K562 (cell line): Measurements from ENCODE around the gene CXCL1. TPM values are rescaled to one million over a fixed set of nuclear protein-coding genes. Genes with fewer than 3 reads are reported as not detected.
A peak's percentile ranks its signal among the peaks of the same experiment; 100 is the strongest.

ENCODE experiments used
- ADNP ChIP-seq: fragments of 200-800 bp; sonication (Bioruptor generic); IDR thresholded peaks from 2 replicates; pipeline ENCODE4 v1.6.1; 2016; ENCODE audit warnings: missing genetic modification characterization, missing compliant biosample characterization
- DIDO1 ChIP-seq: fragments of 450-650 bp; IDR thresholded peaks from 2 replicates; pipeline ENCODE4 v1.6.1; 2016; ENCODE audit warnings: low read depth, missing biosample characterization, missing genetic modification characterization
- E2F4 ChIP-seq: sonication (generic); formaldehyde crosslinking; IDR thresholded peaks from 2 replicates; pipeline ENCODE4 v1.8.0; 2022; ENCODE audit warnings: mild to moderate bottlenecking, low read depth, missing genetic modification reagents
- EP400 ChIP-seq: fragments of 450-650 bp; IDR thresholded peaks from 2 replicates; pipeline ENCODE4 v1.6.1; 2017; ENCODE audit warnings: antibody characterized with exemption, mild to moderate bottlenecking, moderate library complexity
- GATAD2B ChIP-seq: fragments of 450-650 bp; IDR thresholded peaks from 2 replicates; pipeline ENCODE4 v1.6.1; 2017; ENCODE audit warnings: mild to moderate bottlenecking, borderline replicate concordance
- HDAC6 ChIP-seq: IDR thresholded peaks from 2 replicates; pipeline ENCODE4 v1.6.1; 2012; ENCODE audit warnings: low read depth, mild to moderate bottlenecking, control low read depth, inconsistent platforms, low read length, moderate library complexity
- NR2C2 ChIP-seq, 2 experiments: fragments of 200-800 bp in 1 of 2; sonication (Bioruptor generic) in 1 of 2; sonication (generic) in 1 of 2; formaldehyde crosslinking in 1 of 2; IDR thresholded peaks; 2 replicates each; pipeline versions ENCODE4 v1.6.1 to v1.8.0; 2016 to 2022; ENCODE audit warnings: mild to moderate bottlenecking in 1 of 2, missing compliant biosample characterization in 1 of 2, missing genetic modification characterization in 1 of 2, missing genetic modification reagents in 1 of 2
- PBX2 ChIP-seq, 2 experiments: IDR thresholded peaks in 1 of 2; conservative IDR thresholded peaks in 1 of 2; 2 replicates each; pipeline ENCODE4 v1.6.1; 2016; ENCODE audit warnings: low read depth in 2 of 2, mild to moderate bottlenecking in 1 of 2, missing compliant biosample characterization in 1 of 2, missing genetic modification characterization in 1 of 2, moderate library complexity in 1 of 2
- RFX5 ChIP-seq: IDR thresholded peaks from 2 replicates; pipeline ENCODE4 v1.6.1; 2011; ENCODE audit warnings: low read depth, mild to moderate bottlenecking, improper control_type of control experiment, low read length
- SFPQ ChIP-seq: fragments of 200-400 bp; formaldehyde crosslinking; IDR thresholded peaks from 2 replicates; pipeline ENCODE4 v1.6.1; 2017; ENCODE audit warnings: mild to moderate bottlenecking, low read depth, low read length, moderate library complexity
- SMARCC2 ChIP-seq: fragments of 450-650 bp; IDR thresholded peaks from 2 replicates; pipeline ENCODE4 v1.6.1; 2017; ENCODE audit warnings: antibody characterized with exemption, moderate library complexity, mild to moderate bottlenecking, low read depth
- SRSF3 ChIP-seq: fragments of 200-400 bp; formaldehyde crosslinking; IDR thresholded peaks from 2 replicates; pipeline ENCODE4 v1.6.1; 2016; ENCODE audit warnings: mild to moderate bottlenecking, low read length, moderate library complexity; ENCODE audit not compliant: insufficient read depth
- XRCC3 ChIP-seq: fragments of 450-650 bp; IDR thresholded peaks from 2 replicates; pipeline ENCODE4 v1.6.1; 2017; ENCODE audit warnings: mild to moderate bottlenecking, moderate library complexity
- XRCC5 ChIP-seq: fragments of 200-400 bp; formaldehyde crosslinking; IDR thresholded peaks from 2 replicates; pipeline ENCODE4 v1.6.1; 2017; ENCODE audit warnings: low read depth, mild to moderate bottlenecking, low read length
- ZBTB34 ChIP-seq: fragments of 250-450 bp; sonication (Bioruptor Pico); IDR thresholded peaks from 2 replicates; pipeline ENCODE4 v1.8.0; 2021; ENCODE audit warnings: mild to moderate bottlenecking, moderate library complexity
- ZNF445 ChIP-seq: fragments of 250-450 bp; sonication (Bioruptor Pico); IDR thresholded peaks from 2 replicates; pipeline ENCODE4 v1.4.0; 2020; ENCODE audit warnings: low read depth, mild to moderate bottlenecking, moderate library complexity
- ZNF512 ChIP-seq: IDR thresholded peaks from 2 replicates; pipeline ENCODE4 v1.6.1; 2016; ENCODE audit warnings: missing genetic modification characterization, missing compliant biosample characterization
- ZSCAN32 ChIP-seq: fragments of 450-650 bp; formaldehyde crosslinking; IDR thresholded peaks from 2 replicates; pipeline ENCODE4 v1.4.0; 2020; ENCODE audit warnings: mild to moderate bottlenecking, moderate library complexity
- polyA plus RNA-seq, 8 experiments: library from polyadenylated mRNA; depleted of rRNA in 4 of 8; stranded (reverse) in 5 of 8; unstranded in 3 of 8; fragments of >200 nt; fragmentation: Nextera tagmentation in 2 of 8; fragmentation: Illumina TruSeq in 1 of 8; extraction: Ambion mirVana in 2 of 8; extraction: Trizol in 1 of 8; gene quantifications; 2 replicates each; pipeline versions ENCODE4 v1.2.1 to v1.2.3, GENCODE V29; 2011 to 2014; ENCODE audit warnings: inconsistent platforms in 1 of 8, missing spikeins in 1 of 8
- total RNA-seq, 7 experiments: library from RNA; depleted of rRNA in 6 of 7; stranded (reverse); fragments of >200 nt in 6 of 7; fragmentation: Illumina TruSeq in 2 of 7; extraction: Trizol in 2 of 7; gene quantifications; 2 replicates each; pipeline versions ENCODE4 v1.2.1 to v1.2.3, GENCODE V29; 2011 to 2021; ENCODE audit warnings: low replicate concordance in 1 of 7

The CXCL1 gene
- total and polyA plus RNA-seq, 9 of the 15 experiments (the other 6 are each of a cell fraction or from before 2014, with no cell fraction given): 0.07 to 2.2 (median 0.32) TPM; not detected in 3

GRCh38 chr4:73832651-73833237 is 36.4 kb upstream of the CXCL1 start (continued):
- TF ChIP-seq PBX2 (CRISPR knock-in tag; IDR thresholded peaks at IDR 0.05; ENCODE audit: low read depth) (no peak), PBX2 (tag; conservative IDR thresholded peaks at IDR 0.05; ENCODE audit: low read depth) (peak; percentile 64), E2F4 (CRISPR knock-in tag) (no peak), ZBTB34 (CRISPR knock-in tag) (no peak), SMARCC2 (peak; percentile 95), HDAC6 (no peak), RFX5 (no peak), XRCC3 (no peak), SFPQ (no peak), ZSCAN32 (CRISPR knock-in tag) (no peak), NR2C2 (CRISPR knock-in tag; IDR thresholded peaks at IDR 0.05) (no peak), NR2C2 (tag; IDR thresholded peaks at IDR 0.05) (no peak), EP400 (no peak), ADNP (tag) (peak; percentile 32; the same call in 1 of the 2 replicates), SRSF3 (no peak), GATAD2B (peak; percentile 73; the same call in 1 of the 2 replicates), ZNF512 (tag) (no peak), ZNF445 (CRISPR knock-in tag) (no peak), XRCC5 (no peak), DIDO1 (tag) (0 out of 2 replicates have a peak, but pooled peaks have one; percentile 54)
